Measurements from ENCODE around the gene SLC25A26.
"Not testable (repeated sequence)": the region's sequence is repeated elsewhere in the genome, so short reads cannot be mapped to it uniquely, and the experiment has no call there.

The SLC25A26 gene

GRCh38 chr3:66406831-66407610, 186.2 kb downstream of the SLC25A26 start:
- peak in 7 of 56 donors; percentile 10 to 49 (median 25) for DNase-seq

- DNase-seq = peak in 49 of 56 donors; percentile 17 to 85 (median 52)
Measured at GRCh38 chr3:66407611-66408218, 186.9 kb downstream of the SLC25A26 start.

GRCh38 chr3:66409771-66410754, 189.3 kb downstream of the SLC25A26 start:
- no peak for DNase-seq

GRCh38 chr3:66410976-66411375, 190.2 kb downstream of the SLC25A26 start:
- DNase-seq = no peak

- no peak for DNase-seq
Measured at GRCh38 chr3:66411474-66411873, 190.7 kb downstream of the SLC25A26 start.

- DNase-seq = no peak
Measured at GRCh38 chr3:66411961-66412887, 191.4 kb downstream of the SLC25A26 start.

DNA sequence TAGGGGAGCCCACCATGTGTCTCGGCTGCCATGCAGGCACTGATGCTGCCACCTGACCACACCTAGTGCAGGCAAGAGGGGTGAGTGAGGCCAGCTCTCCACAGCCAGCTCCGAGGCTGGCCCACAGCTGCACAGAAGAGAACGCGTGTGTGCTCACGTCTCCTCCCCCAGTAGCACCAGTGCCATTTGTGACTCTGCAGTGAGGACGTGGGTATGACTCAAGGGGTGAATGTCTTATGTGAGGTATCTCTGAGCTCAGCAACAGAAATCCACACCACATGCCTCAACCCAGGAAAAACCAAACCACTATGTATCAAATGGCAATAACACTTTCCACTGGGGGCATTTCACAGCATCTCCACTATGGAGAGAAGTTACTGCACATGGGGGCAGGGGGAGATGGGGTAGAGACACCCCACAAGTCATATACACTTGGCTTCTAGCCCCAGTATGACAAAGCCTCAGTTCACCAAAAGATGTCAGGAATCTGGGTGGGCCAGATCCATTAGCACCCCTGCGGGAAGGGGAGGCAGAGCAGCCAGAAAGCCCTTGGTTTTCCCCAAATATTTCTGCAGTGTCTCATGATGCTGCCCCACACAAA, 192.4 kb downstream of the SLC25A26 start:
- no peak for DNase-seq

DNA sequence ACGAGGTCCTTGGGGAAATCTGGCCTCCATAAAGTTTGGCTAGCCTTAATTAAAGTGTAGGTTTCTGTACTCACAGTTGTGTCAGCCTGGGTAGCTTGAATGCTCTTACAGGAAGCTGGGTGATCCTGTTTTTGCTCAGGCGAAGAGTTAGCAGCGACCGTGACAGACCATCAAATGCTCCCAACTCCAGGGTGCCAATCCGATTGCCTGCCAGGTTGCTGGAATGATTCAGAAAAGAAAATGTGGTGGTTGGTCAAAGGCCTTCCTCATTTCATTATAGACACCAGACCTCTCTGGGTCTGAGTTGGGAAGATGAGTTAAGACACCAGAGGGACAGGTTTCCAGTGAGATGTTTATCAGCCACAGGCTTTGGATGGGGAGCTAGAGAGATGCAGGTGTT, 194.0 kb downstream of the SLC25A26 start:
- no peak for DNase-seq

DNA sequence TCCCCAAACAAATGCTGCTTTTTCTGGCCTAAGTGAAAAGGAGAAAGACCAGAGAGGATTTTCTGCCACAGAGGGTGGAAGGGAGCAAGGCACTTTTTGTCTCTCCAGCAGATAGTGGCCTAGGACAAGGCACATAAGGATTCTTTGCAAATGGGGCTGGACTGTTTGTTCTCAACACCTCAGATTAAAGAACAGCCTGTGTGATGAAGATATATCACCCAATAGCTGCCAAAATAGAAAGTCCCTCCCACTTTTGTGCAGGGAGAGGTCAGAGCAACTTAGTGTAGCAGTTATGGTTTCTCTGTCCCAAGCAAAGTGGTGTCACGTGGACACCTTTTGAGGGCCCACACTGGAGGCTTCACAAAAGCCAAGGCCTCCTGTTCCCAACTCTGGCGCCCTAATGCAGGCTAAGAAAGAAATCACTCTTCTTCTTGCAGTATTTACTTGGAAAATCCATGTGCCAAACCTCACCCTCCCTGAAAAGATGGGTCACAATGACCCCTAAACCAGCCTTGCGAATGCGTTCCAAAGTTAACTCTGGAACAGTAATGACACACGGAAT, 195.1 kb downstream of the SLC25A26 start:
- DNase-seq = no peak

- no peak for DNase-seq
Measured at GRCh38 chr3:66416556-66417304, 195.9 kb downstream of the SLC25A26 start.

DNA sequence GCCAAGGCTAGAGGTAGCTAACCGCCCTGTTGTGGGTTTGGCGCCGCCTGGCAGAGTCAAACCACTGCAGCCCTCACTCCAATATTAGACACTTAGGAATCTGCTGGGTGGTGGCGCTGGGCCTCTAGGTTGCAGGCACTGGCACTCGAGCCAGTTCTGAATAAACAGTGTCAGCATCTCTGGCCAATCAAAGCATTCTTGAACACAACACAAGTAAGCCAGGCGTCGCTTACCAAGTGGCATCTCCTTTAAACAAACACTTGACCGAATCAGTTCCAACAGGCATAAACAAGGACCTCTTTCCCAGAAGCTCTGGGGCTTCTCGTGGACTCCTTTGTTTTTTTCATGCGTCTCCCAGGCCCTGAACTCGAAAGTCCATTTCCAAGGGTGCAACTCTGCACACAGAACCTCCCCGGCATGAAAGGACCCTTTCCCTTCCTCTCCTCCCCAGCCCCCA, 197.7 kb downstream of the SLC25A26 start:
- peak in 52 of 56 donors; percentile 13 to 86 (median 67) for DNase-seq

DNA sequence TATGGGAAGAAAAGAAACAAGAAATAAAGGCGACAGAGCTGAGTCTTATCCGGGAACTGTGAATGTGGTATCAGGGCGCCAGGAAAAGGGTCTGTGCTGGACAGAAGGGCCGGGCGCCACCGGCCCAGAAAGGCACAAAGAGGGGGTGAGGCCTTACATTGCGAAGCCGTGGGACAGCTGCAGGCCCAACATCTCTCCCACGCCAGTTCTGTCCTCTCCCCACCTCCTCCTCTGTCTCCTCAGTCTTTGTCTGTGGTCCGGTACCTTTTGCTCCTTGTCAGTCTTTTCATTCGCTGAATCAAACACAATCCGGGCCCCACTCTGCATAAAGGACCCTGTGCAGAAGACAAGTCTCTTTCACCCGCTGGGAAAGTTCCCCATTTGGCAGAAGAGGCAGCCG, 198.2 kb downstream of the SLC25A26 start:
- DNase-seq = peak in 33 of 56 donors; percentile 14 to 68 (median 46)

DNA sequence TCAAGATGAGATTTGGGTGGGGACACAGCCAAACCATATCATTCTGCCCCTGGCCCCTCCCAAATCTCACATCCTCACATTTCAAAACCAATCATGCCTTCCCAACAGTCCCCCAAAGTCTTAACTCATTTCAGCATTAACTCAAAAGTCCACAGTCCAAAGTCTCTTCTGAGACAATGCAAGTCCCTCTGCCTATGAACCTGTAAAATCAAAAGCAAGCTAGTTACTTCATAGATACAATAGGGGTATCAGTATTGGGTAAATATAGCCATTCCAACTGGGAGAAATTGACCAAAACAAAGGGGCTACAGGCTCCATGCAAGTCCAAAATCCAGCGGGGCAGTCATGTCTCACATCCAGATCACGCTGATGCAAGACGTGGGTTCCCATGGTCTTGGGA, 200.3 kb downstream of the SLC25A26 start:
- not testable (repeated sequence) for DNase-seq

DNA sequence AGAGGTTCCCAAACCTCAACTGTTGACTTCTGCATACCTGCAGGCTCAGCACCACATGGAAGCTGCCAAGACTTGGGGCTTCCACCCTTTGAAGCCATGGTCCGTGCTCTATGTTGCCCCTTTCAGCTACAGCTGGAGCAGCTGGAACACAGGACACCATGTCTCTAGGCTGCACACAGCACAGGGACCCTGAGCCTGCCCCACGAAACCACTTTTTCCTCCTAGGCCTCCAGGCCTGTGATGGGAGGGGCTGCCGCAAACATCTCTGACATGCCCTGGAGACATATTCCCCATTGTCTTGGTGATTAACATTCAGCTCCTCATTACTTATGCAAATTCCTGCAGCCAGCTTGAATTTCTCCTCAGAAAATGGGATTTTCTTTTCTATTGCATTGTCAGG, 201.1 kb downstream of the SLC25A26 start:
- not testable (repeated sequence) for DNase-seq

DNA sequence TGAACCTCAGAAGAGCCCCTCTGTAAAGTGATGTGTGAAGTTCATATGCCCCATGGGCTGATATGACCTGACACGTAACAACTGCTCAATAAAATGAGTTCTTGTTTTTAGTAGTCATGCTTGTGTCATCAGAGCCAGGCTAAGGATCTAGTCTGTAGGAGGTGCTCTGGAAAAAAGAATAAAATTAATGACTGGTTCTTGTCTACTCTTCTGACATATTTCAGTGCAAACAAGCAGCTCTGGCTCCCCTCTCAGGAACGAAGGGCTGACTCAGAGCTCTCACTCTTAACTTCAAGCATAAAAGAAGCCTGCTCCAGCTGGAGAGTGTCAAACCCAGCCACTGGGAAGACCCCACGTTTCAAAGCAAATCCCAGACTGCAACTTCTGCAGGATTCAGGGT, 203.0 kb downstream of the SLC25A26 start:
- DNase-seq = peak in 6 of 56 donors; percentile 13 to 49 (median 25)

DNA sequence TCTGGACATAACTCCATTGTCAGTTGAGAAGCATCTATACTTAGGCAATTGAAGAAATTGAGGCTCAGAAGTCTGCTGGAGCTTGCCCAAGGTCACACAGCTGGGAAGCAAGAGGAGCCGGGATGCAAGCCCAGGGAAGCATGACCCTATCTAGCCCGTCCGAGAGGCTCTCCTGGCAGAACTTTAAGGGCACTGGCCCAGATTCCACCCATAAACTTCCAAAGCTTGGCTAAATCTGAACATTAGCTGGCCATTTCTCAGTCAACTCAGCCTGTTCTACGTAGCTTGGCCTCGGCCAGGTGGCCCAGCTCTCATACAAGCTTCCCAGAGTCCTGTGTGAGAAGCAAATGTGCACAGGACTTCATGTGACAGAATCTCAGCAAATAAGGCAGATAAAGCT, 204.2 kb downstream of the SLC25A26 start:
- DNase-seq = peak in 14 of 56 donors; percentile 12 to 50 (median 30)

DNA sequence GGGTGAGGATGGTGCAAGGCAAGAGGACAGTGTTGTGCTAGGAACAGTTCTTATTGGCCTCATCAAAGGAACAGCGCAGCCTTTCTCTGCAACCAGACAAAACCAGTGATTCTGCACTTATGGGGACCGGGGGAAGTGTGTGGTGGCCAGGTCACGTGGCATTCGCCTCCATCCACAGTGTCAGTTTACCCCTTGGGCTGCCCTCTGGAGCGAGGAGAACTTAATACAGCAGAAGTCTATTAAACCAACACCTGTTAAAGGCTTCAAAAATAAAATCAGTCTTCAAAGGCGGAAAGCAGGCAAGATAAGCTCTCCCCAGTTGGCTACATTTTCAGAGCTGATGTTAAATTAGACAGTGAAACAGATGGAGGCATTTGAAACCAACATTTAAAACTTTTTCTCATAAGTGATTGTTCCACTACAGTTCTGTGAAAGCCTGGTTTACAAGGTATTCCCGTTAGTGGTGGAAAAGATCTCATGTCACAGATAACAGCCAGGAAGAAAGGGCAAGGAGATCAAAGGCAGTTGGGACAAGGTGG, 204.8 kb downstream of the SLC25A26 start:
- peak in 2 of 56 donors; percentile 14 to 20 for DNase-seq

DNA sequence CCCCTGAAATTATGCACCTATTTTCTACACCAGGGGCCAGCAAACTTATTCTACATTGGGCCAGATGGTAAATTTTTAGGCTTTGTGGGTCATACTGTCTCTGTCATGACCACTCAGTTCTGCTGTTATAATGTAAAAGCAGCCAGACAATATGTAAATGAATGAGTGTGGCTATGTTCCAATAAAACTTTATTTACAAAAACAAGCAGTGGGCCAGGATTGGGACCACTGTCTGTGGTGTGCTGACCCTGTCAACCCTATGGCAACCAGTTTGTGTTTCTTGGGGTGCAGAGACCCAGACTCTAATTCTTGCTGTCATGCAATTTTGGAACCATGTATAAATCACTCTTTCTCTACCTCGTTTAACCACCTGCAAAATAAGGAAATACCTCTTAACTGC, 205.3 kb downstream of the SLC25A26 start:
- no peak for DNase-seq

GRCh38 chr3:66427352-66427751, 206.6 kb downstream of the SLC25A26 start:
- no peak for DNase-seq
